ENCODE measurements around the gene ABR. TPM values are rescaled to one million over a fixed set of nuclear protein-coding genes. Genes with fewer than 3 reads are reported as not detected.

Gene ABR
- total RNA-seq, 1 experiment from 2014 or later = 78.3 TPM

DNA sequence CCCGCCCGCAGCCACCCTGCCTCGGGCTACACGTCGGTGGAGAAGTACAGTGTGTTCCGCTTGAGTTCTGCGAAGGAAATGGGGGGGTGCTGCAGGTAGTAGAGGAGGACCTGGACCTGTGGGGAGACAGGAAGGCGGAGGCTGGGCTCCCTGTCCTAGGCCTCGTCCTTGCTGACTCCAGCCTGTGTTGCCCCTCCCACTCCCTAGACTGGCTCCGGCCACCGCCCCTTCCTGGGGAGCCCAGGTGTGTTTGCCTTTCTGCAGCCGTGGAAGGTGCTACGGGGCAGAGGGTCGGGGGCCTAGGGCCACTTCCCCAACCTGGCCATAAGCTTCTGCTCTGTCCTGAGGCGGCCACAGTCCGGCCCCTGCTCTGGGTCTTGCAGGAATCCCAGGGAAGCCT, 173.7 kb downstream of the ABR start:
- H3K4me1 Mint-ChIP-seq (ENCODE audit: low read depth, unreplicated experiment) = peaks cover 10% of the 10 kb centered on the region
- intact Hi-C loops (cut with micrococcal nuclease; ENCODE audit: unreplicated experiment) = no loop called here
- peaks cover 9% of the 10 kb centered on the region for H3K4me1 ChIP-seq
- TF ChIP-seq, protein P1, sequence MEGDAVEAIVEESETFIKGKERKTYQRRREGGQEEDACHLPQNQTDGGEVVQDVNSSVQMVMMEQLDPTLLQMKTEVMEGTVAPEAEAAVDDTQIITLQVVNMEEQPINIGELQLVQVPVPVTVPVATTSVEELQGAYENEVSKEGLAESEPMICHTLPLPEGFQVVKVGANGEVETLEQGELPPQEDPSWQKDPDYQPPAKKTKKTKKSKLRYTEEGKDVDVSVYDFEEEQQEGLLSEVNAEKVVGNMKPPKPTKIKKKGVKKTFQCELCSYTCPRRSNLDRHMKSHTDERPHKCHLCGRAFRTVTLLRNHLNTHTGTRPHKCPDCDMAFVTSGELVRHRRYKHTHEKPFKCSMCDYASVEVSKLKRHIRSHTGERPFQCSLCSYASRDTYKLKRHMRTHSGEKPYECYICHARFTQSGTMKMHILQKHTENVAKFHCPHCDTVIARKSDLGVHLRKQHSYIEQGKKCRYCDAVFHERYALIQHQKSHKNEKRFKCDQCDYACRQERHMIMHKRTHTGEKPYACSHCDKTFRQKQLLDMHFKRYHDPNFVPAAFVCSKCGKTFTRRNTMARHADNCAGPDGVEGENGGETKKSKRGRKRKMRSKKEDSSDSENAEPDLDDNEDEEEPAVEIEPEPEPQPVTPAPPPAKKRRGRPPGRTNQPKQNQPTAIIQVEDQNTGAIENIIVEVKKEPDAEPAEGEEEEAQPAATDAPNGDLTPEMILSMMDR (IDR thresholded peaks at IDR 0.05; ENCODE audit: insufficient read depth in 1 of 2, low read depth in 1 of 2, low read length in 1 of 2, severe bottlenecking in 1 of 2, unreplicated experiment in 1 of 2) = no peak
- H3K27me3 ChIP-seq (replicated peaks; ENCODE audit: control insufficient read depth, insufficient read depth, low read length) = no peaks in the 10 kb centered on the region
- DNase-seq = peak; percentile 42 to 63
- H3K36me3 Mint-ChIP-seq (ENCODE audit: insufficient read depth, unreplicated experiment) = peaks cover 63% of the 10 kb centered on the region
- H3K4me3 ChIP-seq (ENCODE audit: low read depth, low read length) = no peak overlapping the region
- no peak overlapping the region for H3K4me3 Mint-ChIP-seq (ENCODE audit: unreplicated experiment)
- H3K9me3 ChIP-seq = no peaks in the 10 kb centered on the region
- H3K36me3 ChIP-seq (ENCODE audit: control insufficient read depth, insufficient read depth, low read length) = peaks cover 7% of the 10 kb centered on the region; the same call in 1 of the 2 replicates
- ChIA-PET CTCF (interaction anchor here (0.7 to 1.2 kb wide), 1 partner anchor 10 kb away, joined by 3 to 4 read pairs; the partner anchor contains the start of gene TIMM22), POLR2A (no interaction called here)
- no TSS peak for BruUV-seq (replicated peaks)
- H3K27me3 Mint-ChIP-seq (ENCODE audit: insufficient read depth, unreplicated experiment) = no peaks in the 10 kb centered on the region
- H3K27ac Mint-ChIP-seq (ENCODE audit: unreplicated experiment) = peak overlapping the region; percentile 78
- H3K9me3 Mint-ChIP-seq (ENCODE audit: unreplicated experiment) = no peaks in the 10 kb centered on the region

DNA sequence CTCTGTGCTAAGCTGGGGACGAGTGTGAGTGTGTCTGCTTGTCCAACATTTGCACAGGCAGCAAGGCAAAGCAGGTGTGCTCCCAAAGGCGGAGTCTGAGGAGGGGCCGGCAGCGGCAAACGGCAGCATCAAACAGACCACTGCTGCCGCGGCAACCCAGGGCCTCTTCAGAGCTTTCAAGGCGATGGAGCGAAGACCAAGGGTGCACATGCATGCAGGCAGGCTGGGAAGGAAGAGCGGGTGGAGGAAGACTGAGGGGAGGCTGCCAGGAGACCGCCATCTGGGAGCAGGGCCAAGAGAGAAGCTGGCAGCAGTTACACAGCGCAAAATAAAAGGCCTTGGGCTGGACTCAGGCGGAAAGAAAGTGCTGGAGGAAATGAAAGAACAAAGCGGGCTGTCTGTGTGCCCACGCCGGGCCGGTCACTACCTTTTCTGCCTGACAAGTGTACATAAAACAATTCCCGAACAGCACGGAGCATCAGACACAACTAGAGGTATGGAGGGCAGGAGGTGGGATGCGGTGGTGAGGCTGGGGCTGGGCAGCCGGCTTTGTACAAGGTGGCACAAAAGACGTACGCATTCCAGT, 174.3 kb downstream of the ABR start:
- H3K27me3 Mint-ChIP-seq (ENCODE audit: insufficient read depth, unreplicated experiment) = no peaks in the 10 kb centered on the region
- Histone ChIP-seq H3K36me3 (ENCODE audit: control insufficient read depth, insufficient read depth, low read length) (peaks cover 7% of the 10 kb centered on the region; the same call in 1 of the 2 replicates), H3K4me1 (peaks cover 9% of the 10 kb centered on the region), H3K9me3 (no peaks in the 10 kb centered on the region), H3K4me3 (ENCODE audit: low read depth, low read length) (no peak overlapping the region), H3K27me3 (replicated peaks; ENCODE audit: control insufficient read depth, insufficient read depth, low read length) (no peaks in the 10 kb centered on the region)
- peaks cover 69% of the 10 kb centered on the region for H3K36me3 Mint-ChIP-seq (ENCODE audit: insufficient read depth, unreplicated experiment)
- TF ChIP-seq, protein P1 (IDR thresholded peaks at IDR 0.05; ENCODE audit: insufficient read depth in 1 of 2, low read depth in 1 of 2, low read length in 1 of 2, severe bottlenecking in 1 of 2, unreplicated experiment in 1 of 2) = no peak
- H3K4me3 Mint-ChIP-seq (ENCODE audit: unreplicated experiment) = no peak overlapping the region
- H3K9me3 Mint-ChIP-seq (ENCODE audit: unreplicated experiment) = no peaks in the 10 kb centered on the region
- peak in 1 of 2 experiments; percentile 23 for DNase-seq
- intact Hi-C loops (cut with micrococcal nuclease; ENCODE audit: unreplicated experiment) = no loop called here
- H3K27ac Mint-ChIP-seq (ENCODE audit: unreplicated experiment) = peak overlapping the region; percentile 78
- BruUV-seq (replicated peaks) = no TSS peak
- H3K4me1 Mint-ChIP-seq (ENCODE audit: low read depth, unreplicated experiment) = peaks cover 10% of the 10 kb centered on the region
- ChIA-PET CTCF (interaction anchor here (1.2 kb wide), 1 partner anchor 9 kb away, joined by 4 read pairs; the partner anchor contains the start of gene TIMM22), POLR2A (no interaction called here)

DNA sequence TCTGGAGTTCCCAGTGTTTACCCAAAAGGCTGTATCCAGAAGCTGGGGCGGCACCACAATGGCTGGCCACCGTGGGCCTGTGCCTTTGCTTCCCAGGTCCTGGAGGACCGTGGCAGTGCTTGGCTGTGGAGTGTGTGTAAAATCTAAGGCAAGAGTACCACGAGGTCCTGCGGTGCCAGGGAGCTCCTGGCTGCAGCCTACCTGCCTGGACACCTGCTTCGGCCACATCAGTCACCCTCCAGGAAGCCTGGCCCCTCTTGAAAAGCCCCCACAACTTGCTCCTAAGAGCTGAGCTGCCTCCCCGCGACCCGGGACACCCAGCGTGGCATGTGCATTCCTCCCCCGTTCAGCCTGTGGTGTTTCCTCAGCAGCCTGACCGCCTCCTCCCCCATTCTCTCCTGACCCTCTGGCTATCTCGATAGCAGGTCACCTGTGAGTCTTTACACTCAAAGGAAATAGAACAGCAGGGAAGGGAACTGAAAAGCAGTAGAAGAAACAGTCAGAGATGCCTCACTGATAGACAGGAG, 174.9 kb downstream of the ABR start:
- POLR2A ChIA-PET = no interaction called here
- DNase-seq = no peak
- BruUV-seq (replicated peaks) = no TSS peak
- peaks cover 75% of the 10 kb centered on the region for H3K36me3 Mint-ChIP-seq (ENCODE audit: insufficient read depth, unreplicated experiment)
- H3K4me1 Mint-ChIP-seq (ENCODE audit: low read depth, unreplicated experiment) = peaks cover 10% of the 10 kb centered on the region
- Histone ChIP-seq H3K4me1 (peaks cover 9% of the 10 kb centered on the region), H3K27me3 (replicated peaks; ENCODE audit: control insufficient read depth, insufficient read depth, low read length) (no peaks in the 10 kb centered on the region), H3K4me3 (ENCODE audit: low read depth, low read length) (no peak overlapping the region), H3K36me3 (ENCODE audit: control insufficient read depth, insufficient read depth, low read length) (peaks cover 7% of the 10 kb centered on the region; the same call in 1 of the 2 replicates), H3K9me3 (no peaks in the 10 kb centered on the region)
- no peak overlapping the region for H3K4me3 Mint-ChIP-seq (ENCODE audit: unreplicated experiment)
- H3K9me3 Mint-ChIP-seq (ENCODE audit: unreplicated experiment) = no peaks in the 10 kb centered on the region
- CTCF ChIA-PET = interaction anchor here (1.2 kb wide), 1 partner anchor 8 kb away, joined by 4 read pairs; the partner anchor contains the start of gene TIMM22
- TF ChIP-seq, protein P1 (IDR thresholded peaks at IDR 0.05; ENCODE audit: insufficient read depth in 1 of 2, low read depth in 1 of 2, low read length in 1 of 2, severe bottlenecking in 1 of 2, unreplicated experiment in 1 of 2) = no peak
- H3K27me3 Mint-ChIP-seq (ENCODE audit: insufficient read depth, unreplicated experiment) = no peaks in the 10 kb centered on the region
- peak overlapping the region; percentile 78 for H3K27ac Mint-ChIP-seq (ENCODE audit: unreplicated experiment)
- intact Hi-C loops (cut with micrococcal nuclease; ENCODE audit: unreplicated experiment) = no loop called here

All from Caco-2 (cell line).